Hematopoietic multipotent progenitor cell (in vitro differentiated cells): Measurements from ENCODE around the gene TGFBR3. TPM values are rescaled to one million over a fixed set of nuclear protein-coding genes. Genes with fewer than 3 reads are reported as not detected.

Source experiments
- DNase-seq, 3 donors: peaks; one replicate each; pipeline ENCODE4 v3.0.0-alpha.2; 2011 to 2015; ENCODE audit warnings: low read depth in 2 of 3, low spot score in 2 of 3
- total RNA-seq: library from RNA; depleted of rRNA; stranded (reverse); fragments of >200 nt; gene quantifications from one replicate; pipeline ENCODE4 v1.2.3, GENCODE V29; 2012

TGFBR3 gene
- total RNA-seq, 1 donor = 0.27 TPM

DNA sequence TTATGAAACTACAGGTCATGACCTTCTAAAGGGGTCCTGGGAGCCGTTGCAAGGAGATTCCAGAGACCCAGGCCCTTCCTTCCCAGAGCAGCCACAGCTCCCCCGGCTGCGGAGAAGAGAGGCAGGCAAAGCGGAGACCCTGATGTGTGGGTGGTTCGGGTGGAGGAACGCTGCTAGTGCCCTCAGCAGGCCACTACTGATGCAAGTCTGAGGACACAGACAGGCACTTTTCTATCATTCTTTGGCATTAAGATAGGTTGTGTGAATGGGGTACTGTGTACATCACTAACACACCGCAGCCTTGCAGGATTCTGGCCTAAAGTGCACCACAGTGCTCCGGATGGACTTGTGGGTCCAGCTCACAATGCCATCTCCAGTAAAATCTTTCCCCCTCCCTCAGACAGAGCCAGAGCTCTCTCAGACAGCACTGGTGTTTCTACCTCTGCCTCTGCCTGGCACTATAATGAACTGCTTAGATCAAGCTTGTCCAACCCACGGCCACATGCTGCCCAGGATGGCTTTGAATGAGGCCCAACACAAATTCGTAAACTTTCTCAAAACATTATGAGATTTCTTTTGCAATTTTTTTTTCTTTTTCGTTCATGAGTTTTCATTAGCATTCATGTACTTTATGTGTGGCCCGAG is 121.4 kb downstream of the TGFBR3 start:
- DNase-seq = no peak

DNA sequence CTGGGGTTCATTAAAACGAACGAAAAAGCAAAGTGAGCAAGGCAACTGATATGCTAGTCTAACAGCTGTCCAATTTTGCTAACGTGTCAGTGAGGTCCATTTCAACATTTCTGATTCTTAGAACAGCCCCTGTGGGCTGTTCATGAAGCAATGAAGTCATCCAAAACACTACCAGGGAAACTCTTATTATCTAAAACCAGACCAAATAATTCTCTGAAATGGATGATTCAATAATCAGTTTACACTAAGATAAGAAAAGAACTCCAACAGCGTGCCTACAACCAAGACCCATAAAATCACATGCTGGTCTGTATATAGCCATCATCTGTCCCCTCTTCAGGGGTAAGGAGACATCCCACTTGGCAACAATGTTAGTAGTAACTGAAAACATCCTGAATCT is 122.7 kb downstream of the TGFBR3 start:
- no peak for DNase-seq

- no peak for DNase-seq
These were observed 124.6 kb downstream of the TGFBR3 start for GRCh38 chr1:91761295-91761721.

DNA sequence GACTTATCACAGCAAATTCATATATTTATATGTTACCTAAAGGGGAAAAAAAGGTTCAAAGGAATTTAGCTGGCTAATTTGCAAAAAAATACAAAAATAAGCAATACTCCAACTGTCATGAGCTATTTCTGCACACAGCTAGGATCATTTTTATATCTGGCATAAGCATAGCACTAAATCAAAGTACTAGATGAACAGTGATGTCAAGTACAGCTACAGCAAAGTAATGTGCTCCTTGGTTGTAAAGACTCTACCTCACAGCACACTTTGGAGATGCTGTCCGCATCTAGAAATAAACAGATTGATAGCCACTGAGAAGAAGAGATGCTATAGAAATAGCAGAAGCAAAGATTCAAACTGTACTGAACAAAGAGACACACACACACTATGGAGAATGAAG is 125.4 kb downstream of the TGFBR3 start:
- DNase-seq = no peak

DNA sequence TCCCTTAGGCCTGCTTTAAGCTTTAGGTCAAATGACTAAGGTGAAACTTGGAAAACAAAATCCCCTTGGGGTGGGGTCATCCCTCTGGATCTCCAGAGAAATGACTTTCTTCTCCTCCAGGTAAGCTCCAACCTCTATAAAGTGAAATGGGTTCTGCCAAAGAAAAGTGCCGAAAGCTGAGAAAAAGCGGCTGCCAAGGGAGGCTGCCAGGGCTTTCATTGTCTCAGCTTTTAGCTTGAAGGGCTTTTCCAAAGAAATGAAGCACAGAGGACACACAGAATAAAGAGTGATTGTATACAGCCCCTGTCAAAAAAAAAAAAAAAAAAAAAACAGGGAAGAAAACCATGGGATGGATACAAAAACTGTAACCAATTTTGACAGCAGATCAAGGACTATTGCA is 126.9 kb downstream of the TGFBR3 start:
- no peak for DNase-seq

DNA sequence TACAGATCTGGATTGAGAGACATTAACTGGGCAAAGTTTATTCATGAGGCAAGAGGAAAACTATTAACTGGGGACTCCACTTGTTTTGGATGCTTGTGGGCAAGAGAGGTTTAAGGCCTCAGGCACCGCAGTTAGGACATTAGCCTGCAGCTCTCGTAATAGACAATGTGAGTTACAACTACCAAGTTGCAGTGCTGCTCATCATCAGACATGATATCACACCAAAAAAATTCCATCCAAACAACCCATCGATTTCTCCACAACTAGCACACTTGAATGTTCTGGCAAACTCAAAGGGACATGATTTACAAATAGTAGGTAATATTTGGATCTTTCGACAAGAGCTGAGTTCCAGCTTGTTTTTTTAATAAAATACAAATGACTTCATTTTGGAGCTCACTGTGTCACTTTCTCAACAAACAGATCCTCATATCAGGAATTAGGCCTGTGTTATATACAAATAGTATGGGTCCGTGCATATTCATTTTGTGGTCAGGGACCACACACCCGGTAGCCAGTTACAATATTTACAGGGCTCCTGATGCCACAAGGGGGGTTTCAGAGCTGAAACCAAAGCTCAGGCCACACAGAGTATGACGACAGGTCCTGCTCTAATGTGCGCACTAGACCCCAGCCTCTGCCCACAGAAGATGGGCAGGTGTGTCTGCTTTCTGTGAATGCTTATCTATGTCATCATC is 128.0 kb downstream of the TGFBR3 start:
- DNase-seq = no peak

DNA sequence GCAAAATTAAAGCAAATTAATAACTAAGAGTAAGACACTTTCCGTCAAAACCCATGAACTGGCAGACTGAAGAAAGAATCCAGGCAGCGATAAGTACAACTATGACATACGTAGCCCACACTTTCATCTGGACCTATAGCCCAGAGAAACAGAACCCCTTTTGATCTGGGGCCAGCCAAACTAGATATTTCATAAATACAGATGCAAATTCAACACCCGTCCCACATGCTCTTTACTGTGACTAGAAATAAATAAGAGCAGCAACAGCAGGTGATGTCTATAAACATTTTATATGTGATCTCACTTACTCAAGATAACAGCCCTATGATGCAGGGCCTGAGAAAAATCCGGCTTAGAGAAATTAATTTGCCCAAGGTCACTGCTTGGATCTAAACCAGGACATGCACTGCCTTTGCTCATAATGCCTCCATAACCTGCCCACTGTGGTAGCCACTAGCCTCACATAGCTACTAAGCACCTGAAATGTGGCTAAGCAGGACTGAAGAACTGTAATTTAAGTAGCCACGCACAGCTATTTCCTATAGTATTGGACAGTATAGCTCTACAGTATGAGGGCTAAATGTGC is 130.2 kb downstream of the TGFBR3 start:
- no peak for DNase-seq

GRCh38 chr1:91754816-91755580 is 131.0 kb downstream of the TGFBR3 start:
- no peak for DNase-seq

DNA sequence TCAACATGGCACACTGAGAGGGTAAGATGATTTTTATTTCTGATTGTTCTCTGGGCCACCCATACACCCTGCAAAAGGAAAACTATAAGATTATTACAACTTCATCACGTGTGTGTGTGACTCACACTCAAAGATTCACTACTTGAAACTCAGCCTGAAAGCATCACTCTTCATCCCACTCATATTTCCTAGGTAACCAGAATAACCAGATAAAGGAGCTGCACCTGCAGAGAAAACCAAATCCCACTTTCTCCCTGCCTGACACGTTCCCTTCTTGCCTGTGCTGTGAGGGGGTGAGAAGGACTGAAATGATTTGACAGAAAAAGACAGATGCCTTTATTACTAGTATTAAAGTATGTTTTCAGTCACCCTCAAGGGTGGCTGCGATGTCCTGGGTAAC is 131.6 kb downstream of the TGFBR3 start:
- DNase-seq = no peak

DNA sequence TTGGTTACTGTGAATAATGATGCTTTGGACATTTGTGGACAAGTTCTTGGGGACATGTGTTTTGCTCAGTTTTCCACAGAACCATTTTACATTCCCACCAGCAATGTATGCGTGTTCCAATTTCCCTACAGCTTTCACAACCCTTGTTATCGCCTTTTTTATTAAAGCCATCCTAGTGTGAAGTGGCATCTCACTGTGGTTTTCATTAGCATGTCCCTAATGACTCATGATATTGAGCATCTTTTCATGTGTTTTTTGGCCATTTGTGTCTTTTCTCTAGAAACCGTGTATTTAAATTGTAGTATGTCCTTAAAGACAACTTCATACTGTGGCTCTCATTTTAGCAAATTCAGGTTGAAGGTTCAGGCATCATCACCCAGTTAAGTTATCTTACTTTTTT is 132.1 kb downstream of the TGFBR3 start:
- no peak for DNase-seq

DNA sequence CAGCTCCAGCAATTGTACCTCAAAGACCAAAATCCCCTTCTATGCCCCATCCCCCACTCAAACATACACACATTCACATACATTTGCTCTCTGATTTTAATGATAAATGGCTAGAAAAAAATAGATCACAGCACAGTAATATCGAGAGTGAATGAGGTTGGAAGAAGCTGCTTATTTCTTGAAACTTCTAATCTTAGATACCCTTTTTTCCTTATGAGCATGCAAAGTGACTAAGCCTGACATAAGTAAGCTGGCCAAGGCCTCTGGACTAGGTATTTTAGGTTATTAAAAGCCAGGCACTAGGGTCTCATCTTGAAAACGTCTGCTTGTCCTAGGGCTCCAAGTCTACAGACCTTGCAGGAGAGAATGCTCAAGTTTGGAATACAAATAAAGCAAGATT is 133.6 kb downstream of the TGFBR3 start:
- no peak for DNase-seq

DNA sequence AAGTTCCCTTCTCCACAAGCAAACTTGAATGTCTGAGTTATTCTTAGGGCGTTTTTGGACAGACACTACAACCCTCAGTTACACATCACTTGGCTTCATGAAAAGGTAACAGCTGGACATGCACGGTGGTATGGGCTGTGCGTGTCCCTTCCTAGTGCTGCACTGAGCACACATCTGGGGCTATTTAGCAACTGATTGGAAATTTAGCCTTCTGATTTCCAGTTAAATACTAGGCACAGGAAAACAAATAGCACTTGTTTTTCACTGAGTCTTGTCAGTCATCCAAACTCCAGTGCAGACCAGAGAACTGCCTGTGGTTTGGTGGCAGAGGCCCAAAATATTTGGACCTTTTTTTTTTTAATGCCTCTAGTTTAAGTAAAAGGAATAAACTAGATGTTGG is 134.7 kb downstream of the TGFBR3 start:
- DNase-seq = no peak

- DNase-seq = no peak
These were observed 135.5 kb downstream of the TGFBR3 start for GRCh38 chr1:91750398-91750996.

GRCh38 chr1:91749788-91750231 is 136.1 kb downstream of the TGFBR3 start:
- DNase-seq = no peak

DNA sequence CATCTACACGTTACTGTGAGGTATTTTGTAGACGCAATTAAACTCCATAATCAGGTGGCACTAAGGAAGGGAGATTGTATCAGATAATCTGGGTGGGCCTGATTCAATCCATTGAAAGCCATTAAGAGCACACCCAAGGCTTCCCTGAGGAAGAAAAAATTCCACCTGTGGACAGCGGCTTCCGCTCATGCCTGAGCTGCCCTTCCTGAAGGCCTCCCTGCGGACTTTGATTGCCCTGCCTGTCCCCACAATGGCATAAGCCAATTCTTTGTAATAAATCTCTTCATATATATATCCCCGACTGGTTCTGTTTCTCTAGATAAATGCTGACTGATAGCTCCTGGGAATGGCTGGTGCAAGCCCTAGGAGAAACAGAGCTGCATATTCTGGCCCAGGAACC is 138.3 kb downstream of the TGFBR3 start:
- DNase-seq = no peak

GRCh38 chr1:91746728-91747338 is 139.1 kb downstream of the TGFBR3 start:
- no peak for DNase-seq

DNA sequence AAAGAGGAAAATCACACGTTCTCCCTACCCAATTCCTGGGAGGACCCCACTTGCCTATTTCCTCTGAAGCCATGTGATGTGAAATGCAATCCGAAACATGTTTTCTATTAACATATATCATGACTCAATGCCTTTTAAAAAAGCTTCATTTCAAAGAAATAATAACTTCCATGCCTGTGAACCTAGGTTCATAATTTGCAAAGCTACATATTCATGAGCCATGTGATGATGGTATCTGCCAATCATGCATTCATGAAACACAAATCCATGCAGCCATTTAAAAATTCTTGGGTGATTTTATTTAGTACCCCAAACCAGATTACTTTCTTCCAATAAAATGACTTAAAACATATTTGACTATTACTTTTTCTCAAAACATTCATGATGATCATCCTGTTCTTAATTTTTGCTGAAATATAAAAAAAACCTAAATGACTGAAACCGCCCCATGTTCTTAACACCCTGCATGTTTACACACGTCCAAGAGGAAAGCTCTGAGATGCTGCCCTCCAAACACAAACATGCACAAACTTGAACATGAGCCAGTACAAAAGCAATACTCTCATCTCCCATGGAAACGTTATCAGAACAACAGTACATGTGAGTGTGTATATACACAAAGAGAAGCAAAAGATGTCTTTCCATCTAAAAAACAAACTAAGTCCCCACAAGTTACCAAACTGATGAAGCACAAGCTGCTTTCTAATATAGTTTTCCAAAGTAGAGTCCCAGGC is 140.1 kb downstream of the TGFBR3 start:
- DNase-seq = no peak

DNA sequence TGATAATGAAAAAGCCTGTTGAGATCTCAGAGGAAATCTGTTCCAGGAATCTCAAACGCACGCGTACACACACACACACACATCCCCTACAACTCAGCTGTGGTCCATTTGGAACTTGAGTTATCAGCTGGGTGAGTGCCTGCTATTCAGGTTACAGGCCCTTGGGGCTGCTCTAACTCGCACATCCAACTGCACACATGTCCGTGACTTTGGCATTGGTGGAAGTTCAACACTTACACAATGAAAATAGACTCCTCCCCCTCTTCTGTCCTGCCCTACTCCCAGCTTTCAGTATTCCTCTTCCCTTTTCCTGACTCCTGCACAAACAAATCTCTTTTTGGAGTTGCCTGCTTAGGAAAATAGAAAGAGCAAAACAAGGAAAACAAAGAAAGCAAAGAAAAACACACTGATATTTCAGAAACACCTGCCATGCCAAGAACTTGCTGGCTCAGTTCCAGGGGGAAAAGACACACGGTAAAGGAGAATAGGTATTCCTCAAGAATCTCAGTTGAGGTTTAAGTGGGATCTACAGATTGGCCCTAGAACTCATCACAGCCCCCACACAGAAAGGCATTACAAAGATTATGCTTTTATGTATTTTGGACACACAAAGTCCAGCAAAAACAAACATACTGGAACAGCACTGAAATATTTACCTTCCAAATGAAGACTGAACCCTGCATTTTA is 140.9 kb downstream of the TGFBR3 start:
- DNase-seq = no peak

- no peak for DNase-seq
These were observed 143.1 kb downstream of the TGFBR3 start for GRCh38 chr1:91742848-91743292.
